ENCODE measurements around the gene LRRC32.

GRCh38 chr11:76685237-76685636 is 14.7 kb upstream of the LRRC32 start:
- TF ChIP-seq CTCF (IDR thresholded peaks at IDR 0.05) (no peak), EP300 (IDR thresholded peaks at IDR 0.05) (no peak), POLR2A (IDR thresholded peaks at IDR 0.05; ENCODE audit: low read depth) (no peak)
